Neural crest cell (in vitro differentiated cells): ENCODE results near the gene SLC66A3. TPM values are rescaled to one million over a fixed set of nuclear protein-coding genes. Genes with fewer than 3 reads are reported as not detected.

Source experiments
- DNase-seq: peaks from one replicate; pipeline ENCODE4 v3.0.0; 2021; ENCODE audit warnings: low read depth, mixed read lengths, low spot score
- H3K27ac Mint-ChIP-seq: one replicate; pipeline ENCODE4 v1.8.0; 2021; ENCODE audit warnings: mild to moderate bottlenecking, mixed read lengths; ENCODE audit not compliant: unreplicated experiment
- H3K27me3 Mint-ChIP-seq: 2 replicates; pipeline ENCODE4 v1.8.0; 2021; ENCODE audit warnings: low read depth, mild to moderate bottlenecking, mixed read lengths
- H3K36me3 Mint-ChIP-seq: 2 replicates; pipeline ENCODE4 v1.8.0; 2021; ENCODE audit warnings: low read depth, mild to moderate bottlenecking, mixed read lengths
- H3K4me1 Mint-ChIP-seq: 2 replicates; pipeline ENCODE4 v1.8.0; 2021; ENCODE audit warnings: mixed read lengths
- H3K4me3 Mint-ChIP-seq: one replicate; pipeline ENCODE4 v1.8.0; 2021; ENCODE audit warnings: mild to moderate bottlenecking, mixed read lengths
- H3K9me3 Mint-ChIP-seq: 2 replicates; pipeline ENCODE4 v1.8.0; 2021; ENCODE audit warnings: mixed read lengths
- CTCF ChIP-seq: fragments of 200-600 bp; sonication (generic); conservative IDR thresholded peaks from 2 replicates; pipeline ENCODE4 v1.5.0; 2021; ENCODE audit warnings: antibody characterized with exemption, mild to moderate bottlenecking
- total RNA-seq: library from RNA; stranded (reverse); gene quantifications from 2 replicates; pipeline ENCODE4 v1.2.1, GENCODE V29; 2021

The SLC66A3 gene
- total RNA-seq, 1 donor from 2014 or later = 5.1 TPM

- no peak overlapping the region for H3K4me3 Mint-ChIP-seq
- no peaks in the 10 kb centered on the region for H3K9me3 Mint-ChIP-seq
Measured at GRCh38 chr2:11201969-11202368, 46.7 kb downstream of the SLC66A3 start.

GRCh38 chr2:11203480-11203879 is 48.2 kb downstream of the SLC66A3 start:
- Mint-ChIP-seq H3K27ac (no peak overlapping the region), H3K9me3 (no peaks in the 10 kb centered on the region), H3K36me3 (peaks cover 9% of the 10 kb centered on the region), H3K27me3 (no peaks in the 10 kb centered on the region), H3K4me3 (no peak overlapping the region), H3K4me1 (no peaks in the 10 kb centered on the region)
- TF ChIP-seq CTCF = no peak
- DNase-seq = no peak

More at GRCh38 chr2:11201969-11202368, 46.7 kb downstream of the SLC66A3 start:
- no peak for DNase-seq
- H3K4me1 Mint-ChIP-seq = no peaks in the 10 kb centered on the region
- H3K27ac Mint-ChIP-seq = no peak overlapping the region
- H3K27me3 Mint-ChIP-seq = no peaks in the 10 kb centered on the region
- no peak for TF ChIP-seq CTCF
- H3K36me3 Mint-ChIP-seq = peaks cover 9% of the 10 kb centered on the region

GRCh38 chr2:11208083-11208482 is 52.8 kb downstream of the SLC66A3 start:
- Mint-ChIP-seq H3K4me3 (no peak overlapping the region), H3K4me1 (peaks cover 3% of the 10 kb centered on the region), H3K27ac (no peak overlapping the region), H3K36me3 (peaks cover 10% of the 10 kb centered on the region), H3K27me3 (no peaks in the 10 kb centered on the region), H3K9me3 (no peaks in the 10 kb centered on the region)
- no peak for DNase-seq
- TF ChIP-seq CTCF = no peak

GRCh38 chr2:11212645-11213044 is 57.4 kb downstream of the SLC66A3 start:
- H3K9me3 Mint-ChIP-seq = no peaks in the 10 kb centered on the region
- peaks cover 23% of the 10 kb centered on the region for H3K36me3 Mint-ChIP-seq
- H3K4me1 Mint-ChIP-seq = peaks cover 3% of the 10 kb centered on the region
- no peak for TF ChIP-seq CTCF
- H3K27ac Mint-ChIP-seq = no peak overlapping the region
- DNase-seq = no peak
- no peak overlapping the region for H3K4me3 Mint-ChIP-seq
- no peaks in the 10 kb centered on the region for H3K27me3 Mint-ChIP-seq

GRCh38 chr2:11213090-11213638 is 57.9 kb downstream of the SLC66A3 start:
- peaks cover 23% of the 10 kb centered on the region for H3K36me3 Mint-ChIP-seq
- TF ChIP-seq CTCF = no peak
- no peaks in the 10 kb centered on the region for H3K27me3 Mint-ChIP-seq
- peaks cover 3% of the 10 kb centered on the region for H3K4me1 Mint-ChIP-seq
- no peaks in the 10 kb centered on the region for H3K9me3 Mint-ChIP-seq
- no peak overlapping the region for H3K4me3 Mint-ChIP-seq
- no peak for DNase-seq
- no peak overlapping the region for H3K27ac Mint-ChIP-seq

GRCh38 chr2:11213975-11214374 is 58.7 kb downstream of the SLC66A3 start:
- no peak for DNase-seq
- no peak overlapping the region for H3K4me3 Mint-ChIP-seq
- no peaks in the 10 kb centered on the region for H3K9me3 Mint-ChIP-seq
- TF ChIP-seq CTCF = no peak
- H3K4me1 Mint-ChIP-seq = peaks cover 3% of the 10 kb centered on the region
- H3K27me3 Mint-ChIP-seq = no peaks in the 10 kb centered on the region
- H3K36me3 Mint-ChIP-seq = peaks cover 23% of the 10 kb centered on the region
- H3K27ac Mint-ChIP-seq = no peak overlapping the region
